G401.6 (cell line): ENCODE data around the gene ARL6IP6.

Experiments used
- FAIRE-seq: peaks from 2 replicates; lab custom pipeline; 2012; peaks lifted over from hg19 to GRCh38; lab: Jason Lieb, UNC

The ARL6IP6 gene

DNA sequence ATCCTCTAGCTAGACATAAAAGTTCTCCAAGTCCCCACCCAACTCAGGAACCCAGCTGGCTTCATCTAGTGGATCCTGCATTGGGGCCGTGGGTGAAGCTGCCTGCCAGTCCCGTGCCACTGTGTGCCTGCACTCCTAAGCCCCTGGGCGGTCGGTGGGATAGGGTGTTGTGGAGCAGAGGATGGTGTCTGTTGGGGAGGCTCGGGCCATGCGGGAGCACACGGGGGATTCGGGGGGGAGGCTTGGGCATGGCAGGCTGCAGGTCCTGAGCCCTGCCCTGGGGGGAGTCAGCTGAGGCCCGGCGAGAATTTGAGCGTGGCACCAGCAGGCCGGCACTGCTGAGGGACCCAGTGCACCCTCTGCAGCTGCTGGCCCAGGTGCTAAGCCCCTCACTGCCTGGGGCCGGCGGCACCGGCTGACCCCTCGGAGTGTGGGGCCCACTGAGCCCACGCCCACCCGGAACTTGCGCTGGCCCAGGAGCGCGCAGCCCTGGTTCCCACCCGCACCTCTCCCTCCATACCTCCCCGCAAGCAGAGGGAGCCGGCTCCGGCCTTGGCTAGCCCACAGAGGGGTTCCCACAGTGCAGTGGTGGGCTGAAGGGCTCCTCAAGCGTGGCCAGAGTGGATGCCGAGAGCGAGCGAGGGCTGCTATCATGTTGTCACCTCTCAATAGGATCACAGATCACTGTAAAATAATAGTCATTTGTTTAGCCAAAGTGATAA is 86.4 kb downstream of the ARL6IP6 start:
- no peak for FAIRE-seq

GRCh38 chr2:152811916-152812315 is 93.5 kb downstream of the ARL6IP6 start:
- FAIRE-seq, result no peak
